Activated CD8-positive, alpha-beta T cell treated with anti-CD3 and anti-CD28 coated beads, Interleukin-2, amount 10 ng/mL, durations not matched to agents 7 days and 5 days (primary cell): Measurements from ENCODE around the gene TWIST2. TPM values are rescaled to one million over a fixed set of nuclear protein-coding genes. Genes with fewer than 3 reads are reported as not detected.
A peak's percentile ranks its signal among the peaks of the same experiment; 100 is the strongest.

Experiments used
- ATAC-seq: fragments of 150-1000 bp; cut with Tn5 transposase; one replicate; pipeline ENCODE4 v1.10.0; 2021; ENCODE audit warnings: moderate library complexity
- CTCF ChIA-PET: fragments of 350-600 bp; sonication (Branson Sonifier 250); formaldehyde crosslinking; loops from one replicate; lab custom pipeline; 2021; ENCODE audit warnings: antibody characterized with exemption; lab: Charles Lee
- POLR2A ChIA-PET: fragments of 350-600 bp; sonication (Branson Sonifier 250); formaldehyde crosslinking; loops from one replicate; lab custom pipeline; 2021; ENCODE audit warnings: antibody characterized with exemption; lab: Charles Lee
- DNase-seq: peaks from one replicate; pipeline ENCODE4 v3.0.0-alpha.2; 2020
- H3K27ac Mint-ChIP-seq: one replicate; pipeline ENCODE4 v1.8.0; 2021; ENCODE audit warnings: mild to moderate bottlenecking, mixed read lengths
- H3K27me3 Mint-ChIP-seq: one replicate; pipeline ENCODE4 v1.8.0; 2021; ENCODE audit warnings: low read depth, mixed read lengths
- H3K36me3 Mint-ChIP-seq: one replicate; pipeline ENCODE4 v1.8.0; 2021; ENCODE audit warnings: low read depth, mixed read lengths
- H3K4me1 Mint-ChIP-seq: one replicate; pipeline ENCODE4 v1.8.0; 2021; ENCODE audit warnings: low read depth, mixed read lengths
- H3K4me3 Mint-ChIP-seq: one replicate; pipeline ENCODE4 v1.8.0; 2021; ENCODE audit warnings: mild to moderate bottlenecking, mixed read lengths
- H3K9me3 Mint-ChIP-seq: one replicate; pipeline ENCODE4 v1.8.0; 2022; ENCODE audit warnings: mixed read lengths; ENCODE audit not compliant: insufficient read depth
- total RNA-seq, 2 experiments: library from RNA; stranded (reverse); gene quantifications; one replicate each; pipeline ENCODE4 v1.2.3, GENCODE V29; 2021

Gene TWIST2
- total RNA-seq, 2 experiments from 2014 or later: not detected

- peak; percentile 32 for ATAC-seq
- Mint-ChIP-seq H3K36me3 (no peaks in the 10 kb centered on the region), H3K4me1 (no peaks in the 10 kb centered on the region), H3K27ac (no peak overlapping the region), H3K4me3 (no peak overlapping the region), H3K9me3 (no peaks in the 10 kb centered on the region), H3K27me3 (no peaks in the 10 kb centered on the region)
- ChIA-PET CTCF (no interaction called here), POLR2A (no interaction called here)
- peak; percentile 38 for DNase-seq
Measured at GRCh38 chr2:238879621-238880377, 31.9 kb downstream of the TWIST2 start.

- peak; percentile 48 for DNase-seq
- peak; percentile 81 for ATAC-seq
- CTCF ChIA-PET: no interaction called here
Measured at GRCh38 chr2:238881353-238882081, 33.6 kb downstream of the TWIST2 start.

GRCh38 chr2:238882082-238882755, 34.3 kb downstream of the TWIST2 start:
- POLR2A ChIA-PET: no interaction called here
- CTCF ChIA-PET: no interaction called here
- Mint-ChIP-seq H3K4me1 (no peaks in the 10 kb centered on the region), H3K9me3 (no peaks in the 10 kb centered on the region), H3K4me3 (no peak overlapping the region), H3K27ac (no peak overlapping the region), H3K36me3 (no peaks in the 10 kb centered on the region), H3K27me3 (no peaks in the 10 kb centered on the region)
- DNase-seq: no peak
- ATAC-seq: no peak

More at GRCh38 chr2:238881353-238882081, 33.6 kb downstream of the TWIST2 start:
- H3K4me1 Mint-ChIP-seq: no peaks in the 10 kb centered on the region
- no peak overlapping the region for H3K27ac Mint-ChIP-seq
- H3K9me3 Mint-ChIP-seq: no peaks in the 10 kb centered on the region
- POLR2A ChIA-PET: no interaction called here
- H3K4me3 Mint-ChIP-seq: no peak overlapping the region
- no peaks in the 10 kb centered on the region for H3K36me3 Mint-ChIP-seq
- no peaks in the 10 kb centered on the region for H3K27me3 Mint-ChIP-seq

- no peaks in the 10 kb centered on the region for H3K27me3 Mint-ChIP-seq
- CTCF ChIA-PET: no interaction called here
- no peak overlapping the region for H3K4me3 Mint-ChIP-seq
- DNase-seq: no peak
- H3K27ac Mint-ChIP-seq: no peak overlapping the region
- no peaks in the 10 kb centered on the region for H3K36me3 Mint-ChIP-seq
- no peaks in the 10 kb centered on the region for H3K9me3 Mint-ChIP-seq
- no peak for ATAC-seq
- POLR2A ChIA-PET: no interaction called here
- no peaks in the 10 kb centered on the region for H3K4me1 Mint-ChIP-seq
Measured at GRCh38 chr2:238883421-238883901, 35.6 kb downstream of the TWIST2 start.

GRCh38 chr2:238884122-238884811, 36.4 kb downstream of the TWIST2 start:
- no peak for DNase-seq
- ATAC-seq: no peak
- Mint-ChIP-seq H3K27ac (no peak overlapping the region), H3K9me3 (no peaks in the 10 kb centered on the region), H3K27me3 (no peaks in the 10 kb centered on the region), H3K36me3 (no peaks in the 10 kb centered on the region), H3K4me3 (no peak overlapping the region), H3K4me1 (no peaks in the 10 kb centered on the region)
- ChIA-PET CTCF (no interaction called here), POLR2A (no interaction called here)

- H3K36me3 Mint-ChIP-seq: no peaks in the 10 kb centered on the region
- H3K4me3 Mint-ChIP-seq: no peak overlapping the region
- ATAC-seq (no peak), DNase-seq (no peak)
- POLR2A ChIA-PET: no interaction called here
- no peaks in the 10 kb centered on the region for H3K4me1 Mint-ChIP-seq
- no peak overlapping the region for H3K27ac Mint-ChIP-seq
- CTCF ChIA-PET: no interaction called here
- H3K9me3 Mint-ChIP-seq: no peaks in the 10 kb centered on the region
- H3K27me3 Mint-ChIP-seq: no peaks in the 10 kb centered on the region
Measured at GRCh38 chr2:238884812-238885408, 37.0 kb downstream of the TWIST2 start.

GRCh38 chr2:238886453-238887094, 38.7 kb downstream of the TWIST2 start:
- H3K4me1 Mint-ChIP-seq: no peaks in the 10 kb centered on the region
- ChIA-PET POLR2A (no interaction called here), CTCF (no interaction called here)
- no peaks in the 10 kb centered on the region for H3K9me3 Mint-ChIP-seq
- H3K36me3 Mint-ChIP-seq: no peaks in the 10 kb centered on the region
- no peak overlapping the region for H3K27ac Mint-ChIP-seq
- no peak for ATAC-seq
- H3K27me3 Mint-ChIP-seq: no peaks in the 10 kb centered on the region
- no peak overlapping the region for H3K4me3 Mint-ChIP-seq
- DNase-seq: no peak

GRCh38 chr2:238887616-238888015, 39.7 kb downstream of the TWIST2 start:
- Mint-ChIP-seq H3K36me3 (no peaks in the 10 kb centered on the region), H3K4me1 (no peaks in the 10 kb centered on the region), H3K9me3 (no peaks in the 10 kb centered on the region), H3K27ac (no peak overlapping the region), H3K27me3 (no peaks in the 10 kb centered on the region), H3K4me3 (no peak overlapping the region)
- CTCF ChIA-PET: no interaction called here
- ATAC-seq (no peak), DNase-seq (no peak)
- POLR2A ChIA-PET: no interaction called here

- ATAC-seq (no peak), DNase-seq (no peak)
- ChIA-PET POLR2A (no interaction called here), CTCF (no interaction called here)
- Mint-ChIP-seq H3K36me3 (no peaks in the 10 kb centered on the region), H3K4me3 (no peak overlapping the region), H3K4me1 (no peaks in the 10 kb centered on the region), H3K27me3 (no peaks in the 10 kb centered on the region), H3K9me3 (no peaks in the 10 kb centered on the region), H3K27ac (no peak overlapping the region)
Measured at GRCh38 chr2:238888781-238889180, 40.9 kb downstream of the TWIST2 start.

GRCh38 chr2:238890131-238890530, 42.2 kb downstream of the TWIST2 start:
- Mint-ChIP-seq H3K36me3 (no peaks in the 10 kb centered on the region), H3K9me3 (no peaks in the 10 kb centered on the region), H3K4me3 (no peak overlapping the region), H3K27ac (no peak overlapping the region), H3K4me1 (no peaks in the 10 kb centered on the region), H3K27me3 (no peaks in the 10 kb centered on the region)
- CTCF ChIA-PET: no interaction called here
- ATAC-seq: no peak
- DNase-seq: no peak
- POLR2A ChIA-PET: no interaction called here
